GM18519 (cell line): ENCODE measurements around the gene SLX4IP.

Experiments used
- ATAC-seq: cut with Tn5 transposase; IDR thresholded peaks from one replicate; pipeline ENCODE4 v1.9.1; 2021; ENCODE audit warnings: mild to moderate bottlenecking, moderate library complexity; ENCODE audit not compliant: unreplicated experiment, low FRiP score

The SLX4IP gene

DNA sequence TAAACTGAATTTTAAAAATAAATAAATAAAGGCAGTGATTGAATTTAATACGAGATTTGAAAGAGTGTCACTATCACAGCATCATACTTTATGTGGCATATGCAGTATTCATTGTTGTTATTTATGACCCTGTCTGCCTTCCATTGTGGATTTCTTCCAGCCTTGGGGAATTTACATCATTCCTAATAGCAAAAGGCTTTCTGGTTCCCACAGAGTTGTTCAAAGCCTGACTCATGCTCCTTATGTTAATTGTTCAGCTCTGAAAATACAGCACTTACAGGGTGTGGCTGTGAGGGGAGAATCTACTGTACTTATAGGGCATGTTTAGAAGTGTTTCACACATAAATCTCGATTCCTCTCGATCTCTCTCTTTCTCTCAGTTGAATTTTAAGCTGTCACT, 184.3 kb downstream of the SLX4IP start:
- ATAC-seq: no peak

DNA sequence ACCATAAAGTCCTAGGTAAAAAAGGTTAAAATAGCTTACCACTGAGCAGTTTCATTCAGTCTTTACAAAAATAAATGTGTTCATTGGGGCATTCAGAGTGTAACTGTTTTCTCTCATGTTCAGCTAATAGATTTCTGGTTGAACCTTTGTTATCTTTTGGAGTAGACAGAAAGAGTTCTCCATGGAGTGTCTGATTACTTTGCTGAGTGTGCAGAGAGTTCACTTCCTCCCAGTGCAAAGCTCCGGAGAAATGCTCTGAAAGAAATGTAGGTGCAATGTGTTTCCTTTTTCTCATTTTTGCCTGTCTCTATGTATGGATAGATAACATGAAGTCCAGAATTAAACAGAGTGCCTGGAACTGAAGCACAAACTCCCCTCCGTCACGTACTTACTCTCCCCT, 186.0 kb downstream of the SLX4IP start:
- ATAC-seq: no peak

DNA sequence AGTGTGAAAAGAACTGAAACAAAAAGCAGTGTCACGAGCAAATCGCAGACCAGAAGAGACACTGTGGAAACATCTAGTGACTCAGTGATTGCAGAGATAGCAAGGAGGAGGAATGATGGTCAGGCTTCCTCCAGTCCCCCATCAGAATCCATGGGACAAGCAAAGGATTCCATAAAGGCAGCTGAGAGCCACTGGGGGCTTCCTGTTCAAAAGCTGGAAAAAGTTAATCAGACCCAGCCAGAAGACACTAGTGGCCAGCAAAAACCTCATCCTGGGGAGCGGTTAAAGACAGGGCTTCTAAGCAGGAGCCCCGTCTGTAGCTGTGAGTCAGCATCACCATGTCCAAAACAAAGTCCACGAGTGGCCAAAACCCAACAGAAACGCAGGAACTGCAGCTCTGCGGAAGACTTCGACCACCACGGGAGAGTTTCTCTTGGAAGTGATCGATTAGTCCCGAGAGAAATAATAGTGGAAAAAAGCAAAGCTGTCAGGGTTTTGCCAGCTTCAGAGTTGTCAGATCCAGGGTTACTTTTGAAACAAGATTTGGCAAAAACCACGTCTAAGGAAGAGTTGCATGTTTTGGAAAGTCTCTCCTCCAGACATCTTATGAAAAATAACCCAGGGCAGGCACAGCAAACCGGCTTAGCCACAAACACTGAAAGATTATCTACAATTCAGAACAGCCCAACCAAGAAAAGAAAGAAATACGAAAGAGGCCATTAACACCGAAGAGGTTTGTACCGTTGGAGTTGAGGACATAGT, 187.7 kb downstream of the SLX4IP start:
- ATAC-seq: no peak

DNA sequence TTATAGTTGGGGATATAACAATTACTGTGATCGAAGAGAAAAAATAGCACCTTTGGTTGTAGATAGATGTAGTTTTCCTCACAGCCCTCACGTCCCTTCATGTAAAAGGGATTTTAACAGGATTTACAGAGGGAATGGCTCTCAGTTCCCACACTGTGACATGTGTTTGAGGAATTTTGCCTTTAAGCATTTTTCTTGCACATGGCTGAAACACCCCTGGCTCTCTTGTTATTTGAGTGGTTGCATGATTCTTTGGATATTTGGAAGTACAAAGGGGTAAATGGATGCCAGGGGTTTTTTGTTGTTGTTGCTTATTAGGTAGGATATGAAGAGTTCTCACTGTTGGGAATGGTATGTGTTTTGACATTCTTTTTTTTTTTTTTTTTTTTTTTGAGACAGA, 190.5 kb downstream of the SLX4IP start:
- ATAC-seq: no peak

DNA sequence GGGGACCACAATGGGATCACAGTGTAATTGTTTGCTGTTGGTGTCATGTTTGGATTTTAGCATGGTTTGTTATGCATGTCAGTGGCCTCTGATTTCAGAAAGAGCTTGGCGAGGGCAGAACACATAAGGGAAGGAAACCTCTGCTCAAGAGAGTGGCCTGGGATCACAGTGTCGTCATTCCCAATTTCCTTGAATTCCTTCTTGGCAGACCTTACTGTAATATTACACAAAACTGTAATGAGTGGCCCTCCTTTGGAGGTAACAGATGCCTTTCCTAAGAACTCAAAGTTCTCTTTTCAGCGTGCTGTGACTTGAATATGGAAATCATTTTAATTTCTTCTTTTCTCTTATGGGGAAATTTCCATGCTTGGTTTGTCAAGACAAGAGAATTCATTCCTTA, 191.8 kb downstream of the SLX4IP start:
- ATAC-seq: no peak

DNA sequence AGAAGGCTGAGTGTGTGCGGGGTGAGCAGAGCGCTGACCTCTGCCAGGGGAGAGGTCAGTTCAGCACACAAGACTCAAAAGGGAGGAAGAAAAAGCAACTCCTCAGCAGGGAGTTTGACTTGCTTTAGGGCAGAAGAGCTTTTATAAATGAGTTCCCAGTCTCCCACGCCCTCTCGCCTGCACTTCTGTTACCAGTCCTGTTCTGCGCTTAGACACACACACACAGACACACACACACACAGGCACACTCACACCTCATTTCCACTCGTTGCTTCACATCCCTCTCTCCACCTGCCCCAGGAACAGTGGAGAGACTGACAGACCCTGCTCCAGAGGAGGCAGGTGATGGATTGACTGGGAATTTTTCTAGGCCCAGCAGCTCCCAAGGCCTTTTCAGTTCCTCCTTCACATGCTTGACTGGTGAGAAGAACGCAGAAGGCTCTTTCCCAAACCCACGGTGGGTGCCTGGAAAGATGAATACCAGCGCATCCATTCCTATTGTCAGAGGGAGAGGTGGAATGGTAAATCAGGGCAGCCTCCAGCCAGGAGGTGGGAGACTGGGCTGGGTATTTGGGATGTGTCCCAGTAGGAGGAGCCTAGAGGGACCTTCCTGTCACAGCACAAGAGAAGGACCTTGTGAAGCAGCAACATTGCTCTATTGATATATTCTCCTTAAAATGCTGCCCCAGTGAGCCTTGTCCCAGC, 195.0 kb downstream of the SLX4IP start:
- ATAC-seq: no peak

DNA sequence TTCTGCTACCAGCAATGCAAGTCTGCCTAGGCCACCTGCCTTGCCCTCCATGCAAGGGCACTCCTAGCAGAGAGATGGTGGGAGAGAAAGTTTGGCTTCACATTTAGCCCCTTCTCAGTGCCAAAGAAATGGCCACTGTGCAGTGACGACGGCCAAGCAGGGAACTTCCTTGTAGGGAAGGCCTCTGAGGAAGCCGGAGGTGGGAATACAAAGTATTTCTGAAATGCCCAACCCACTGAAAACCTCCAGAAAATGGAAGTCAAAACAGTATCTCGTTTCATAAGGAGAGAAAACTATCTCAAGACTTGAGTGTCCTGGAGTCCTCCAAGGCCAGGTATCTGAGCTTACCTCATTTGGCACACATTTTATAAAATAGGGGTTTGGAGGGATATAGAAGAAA, 196.0 kb downstream of the SLX4IP start:
- ATAC-seq: no peak

DNA sequence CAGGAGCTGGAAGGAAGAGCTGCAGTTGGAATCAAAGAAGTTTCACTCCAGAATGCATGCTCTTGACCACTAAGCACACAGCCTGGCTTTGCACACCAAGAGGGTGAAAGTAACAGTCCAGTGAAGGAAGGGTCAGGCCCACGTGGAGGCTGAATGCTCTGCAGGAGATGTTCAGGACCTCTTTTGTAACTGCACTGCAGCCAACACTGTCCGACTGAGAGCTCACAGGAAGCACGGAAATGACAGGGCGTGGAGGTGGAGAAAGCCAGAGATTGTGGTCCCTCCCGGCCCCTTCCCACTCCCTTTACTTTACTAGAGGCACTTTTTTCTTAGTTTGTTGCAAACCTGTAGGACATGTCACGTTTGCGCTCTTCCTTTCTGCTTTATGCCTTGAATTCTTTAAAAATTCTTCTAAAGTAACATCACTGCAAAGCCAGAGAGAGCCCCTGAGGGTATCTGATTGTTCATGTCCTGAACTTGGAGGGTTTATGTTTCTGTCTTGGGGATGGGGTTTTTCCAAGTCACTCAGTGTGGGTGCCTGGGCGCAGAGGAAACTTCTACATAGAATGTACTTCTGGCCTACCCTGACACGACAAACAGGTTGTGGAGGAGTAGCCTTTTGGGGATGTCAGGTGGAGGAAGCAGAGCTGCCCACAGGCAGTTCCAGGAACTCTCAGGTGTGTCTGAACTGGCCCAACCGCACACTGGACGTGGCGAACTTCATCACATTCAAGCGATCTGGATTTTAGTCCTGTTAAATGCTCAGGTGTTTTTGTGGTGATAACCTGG, 197.8 kb downstream of the SLX4IP start:
- ATAC-seq: no peak

DNA sequence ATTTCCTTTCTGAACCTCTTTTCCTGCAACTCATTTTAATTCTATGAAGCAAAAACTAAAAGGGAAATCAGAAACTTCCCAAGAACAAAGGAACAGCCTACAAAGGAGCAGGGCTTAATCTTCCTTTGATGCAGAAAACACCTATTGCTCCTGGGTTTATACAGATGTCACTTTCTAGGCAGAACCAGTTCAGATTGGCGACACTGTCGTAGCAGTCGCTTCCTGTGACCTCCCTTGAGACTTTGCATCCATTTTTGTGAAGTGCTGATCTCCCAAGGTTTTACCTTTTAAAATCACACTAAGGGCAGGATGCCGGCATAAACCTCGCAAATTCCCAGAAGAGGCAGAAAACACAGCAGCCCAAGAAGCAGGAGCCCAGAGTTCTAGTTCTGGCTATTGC, 198.6 kb downstream of the SLX4IP start:
- ATAC-seq: no peak

DNA sequence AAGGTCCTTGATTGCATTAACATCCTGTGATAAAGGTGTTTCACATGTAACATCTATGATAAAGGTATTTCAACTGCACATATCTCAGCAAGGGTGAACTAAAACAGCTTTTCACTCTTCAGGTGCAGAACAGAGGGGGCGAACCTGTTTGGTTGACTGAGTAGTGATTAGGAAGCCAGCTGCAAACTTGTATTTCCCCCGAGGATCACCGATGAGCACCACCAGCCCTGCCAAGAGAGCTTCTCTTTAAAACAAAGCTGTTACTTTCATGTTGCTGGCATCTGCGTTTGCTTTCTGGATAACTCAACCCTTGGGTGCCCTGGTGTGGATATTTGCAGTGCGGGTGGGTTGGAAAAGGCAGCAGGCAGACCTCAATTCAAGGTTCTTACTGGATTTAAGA, 199.1 kb downstream of the SLX4IP start:
- no peak for ATAC-seq

DNA sequence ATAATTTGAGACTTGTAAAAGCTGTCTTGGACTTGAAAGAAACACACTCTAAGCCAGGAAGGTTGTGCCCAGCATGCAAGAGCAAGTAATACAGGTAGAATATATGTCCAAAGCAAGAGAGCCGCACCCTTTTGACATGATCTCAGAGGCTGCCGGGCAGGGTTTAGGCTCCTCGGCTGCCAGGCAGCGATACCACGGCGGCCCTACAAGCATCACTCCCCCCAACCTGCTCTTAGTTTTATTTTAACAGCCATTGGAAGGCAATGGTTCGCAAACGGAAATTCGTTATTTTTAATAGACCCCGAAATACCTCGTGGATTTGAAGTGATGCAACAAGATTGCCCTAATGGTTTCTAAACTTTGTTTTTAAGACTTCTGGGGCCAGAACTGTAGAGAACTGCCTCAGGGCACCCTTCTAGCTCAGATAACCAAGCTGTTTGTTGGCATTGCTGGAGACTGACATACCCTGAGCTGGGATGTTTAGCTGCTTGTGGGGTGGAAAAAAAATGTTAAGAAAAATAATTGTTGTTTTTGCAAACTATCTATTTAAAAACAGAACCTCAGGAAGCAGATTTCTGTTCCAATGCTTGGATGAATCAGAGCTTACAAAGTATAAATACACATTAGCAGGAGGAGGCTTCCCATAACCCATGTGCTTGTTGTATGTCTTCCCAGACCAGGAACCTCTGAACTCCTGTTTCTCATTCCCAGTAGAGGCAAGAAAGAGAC, 199.7 kb downstream of the SLX4IP start:
- no peak for ATAC-seq

DNA sequence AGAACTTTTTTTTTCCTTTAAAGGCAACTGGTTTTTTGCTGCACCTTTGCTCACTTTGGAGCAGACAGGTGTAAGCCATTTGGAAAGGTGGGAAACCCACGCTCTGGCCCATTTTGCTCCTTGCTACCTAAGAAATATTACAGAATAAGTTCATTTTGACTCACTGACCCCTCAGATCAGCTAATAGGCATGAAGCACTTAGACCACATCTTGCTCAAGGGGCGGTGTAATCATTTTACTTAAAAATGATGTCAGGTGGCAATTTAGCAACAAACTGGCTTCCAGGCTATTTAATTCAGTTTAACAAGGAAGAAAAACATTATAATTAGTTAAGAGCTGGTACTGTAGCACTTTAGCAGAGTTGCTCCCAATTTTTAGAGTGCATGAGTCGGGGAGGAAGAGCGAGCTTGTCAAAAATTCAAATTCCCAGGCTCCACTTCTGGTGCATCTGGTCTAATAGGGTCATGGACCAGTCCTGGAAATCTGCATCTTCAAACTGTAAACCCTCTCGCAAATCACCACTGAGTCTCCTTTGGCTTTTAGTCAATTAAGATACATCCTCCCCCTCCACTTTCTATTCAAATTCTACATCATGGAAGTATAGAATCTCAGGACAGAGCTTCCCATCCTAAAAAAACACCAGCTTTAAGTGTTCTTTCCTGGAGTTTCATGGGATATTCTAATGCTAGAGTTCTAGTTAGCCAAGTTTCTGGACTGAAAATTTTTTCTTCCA, 200.5 kb downstream of the SLX4IP start:
- no peak for ATAC-seq

DNA sequence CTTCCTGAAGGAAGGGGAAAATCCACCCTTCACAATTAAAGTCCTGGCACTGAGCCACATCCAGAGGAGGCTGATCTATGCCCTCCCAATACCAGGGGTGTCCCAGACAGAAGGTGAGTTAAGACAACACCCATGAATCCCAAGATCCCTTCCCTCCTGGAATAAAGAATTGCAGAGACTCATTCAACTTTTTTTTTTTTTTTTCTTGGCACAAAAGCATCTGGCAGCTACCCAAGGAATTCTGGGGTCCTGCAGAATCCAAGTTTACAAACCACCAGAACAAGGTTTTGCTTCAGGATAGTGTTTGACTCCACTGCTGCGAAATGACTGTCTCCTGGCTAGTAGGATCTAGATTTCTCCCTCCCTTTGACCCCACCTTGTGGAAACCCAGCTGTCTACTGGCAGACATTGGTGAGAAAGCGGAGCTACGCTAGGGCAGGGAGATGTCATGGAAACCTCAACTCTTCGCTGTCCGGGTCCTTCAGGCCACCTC, 201.3 kb downstream of the SLX4IP start:
- ATAC-seq: no peak

DNA sequence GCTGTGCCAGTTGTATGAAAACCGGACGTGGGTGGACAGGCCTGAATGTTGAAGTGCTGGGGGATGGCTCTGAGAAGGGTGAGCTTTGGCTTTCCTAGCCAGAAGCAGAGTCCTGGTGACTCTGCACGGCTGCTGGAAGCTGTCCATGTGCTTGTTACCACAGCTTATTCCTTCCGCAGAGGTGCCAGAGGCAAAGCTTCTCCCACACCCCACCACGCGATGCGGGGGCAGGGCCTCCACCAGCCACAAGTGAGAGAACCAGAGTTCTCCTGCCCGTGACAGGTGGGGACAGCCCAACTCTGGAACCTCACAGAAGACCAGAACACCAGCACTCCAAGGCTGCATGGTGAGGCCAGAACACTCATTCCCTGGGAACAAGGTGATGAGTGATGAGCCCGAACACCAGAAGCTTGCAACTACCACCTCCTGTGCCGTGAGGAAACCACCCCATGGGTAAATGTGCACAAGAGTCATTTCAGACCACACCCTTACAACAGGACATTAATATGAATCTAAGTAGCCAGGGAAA, 202.0 kb downstream of the SLX4IP start:
- ATAC-seq: no peak

DNA sequence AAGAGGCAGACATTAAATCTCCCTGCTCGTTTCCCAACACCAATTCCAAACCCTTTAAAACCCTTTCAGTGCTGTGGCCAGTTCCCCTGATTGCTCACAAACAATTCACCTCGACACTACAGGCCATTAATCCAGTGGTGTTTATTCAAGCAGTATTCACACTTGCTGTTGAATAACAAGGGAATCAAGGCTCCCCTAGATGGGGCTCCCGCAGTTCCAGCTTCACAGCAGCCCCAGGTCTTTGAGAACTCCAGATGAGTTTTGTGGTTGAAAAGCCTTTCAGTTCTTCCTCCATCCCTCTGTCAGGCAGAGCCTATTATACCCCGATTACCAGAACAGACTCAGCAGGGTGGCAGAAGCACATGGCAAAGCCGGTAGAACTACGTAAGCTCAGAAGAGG, 202.5 kb downstream of the SLX4IP start:
- no peak for ATAC-seq

DNA sequence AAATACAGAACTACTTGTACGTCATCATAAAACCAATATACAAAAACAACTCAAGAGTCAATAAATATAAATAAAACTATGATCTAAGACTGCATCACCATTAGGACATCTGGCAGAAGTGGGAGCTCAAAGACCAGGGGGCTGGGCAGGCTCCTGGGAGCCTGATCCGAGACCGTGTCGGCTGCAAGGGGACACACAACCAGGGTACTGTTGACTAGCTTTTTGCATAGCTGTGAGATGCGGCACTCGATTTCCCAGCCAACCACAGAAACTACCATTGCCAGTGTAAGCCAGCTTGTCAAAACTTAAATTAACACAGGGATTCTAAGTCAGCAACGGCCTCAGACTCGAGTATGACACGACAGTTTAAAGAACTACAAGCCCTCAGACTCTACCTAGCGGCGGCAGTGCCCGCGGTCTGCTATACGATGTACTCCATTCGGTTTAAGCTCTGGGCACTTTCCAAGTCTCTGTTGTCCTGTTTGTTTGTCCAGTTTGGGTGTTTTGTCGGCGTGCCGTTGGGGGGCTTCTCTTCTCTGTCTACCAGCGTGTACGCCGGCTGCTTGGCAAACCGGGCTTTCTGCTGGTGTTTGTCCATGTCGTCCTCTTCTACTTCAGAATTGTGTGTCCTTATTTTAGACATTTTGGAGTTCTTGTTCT, 204.1 kb downstream of the SLX4IP start:
- no peak for ATAC-seq

DNA sequence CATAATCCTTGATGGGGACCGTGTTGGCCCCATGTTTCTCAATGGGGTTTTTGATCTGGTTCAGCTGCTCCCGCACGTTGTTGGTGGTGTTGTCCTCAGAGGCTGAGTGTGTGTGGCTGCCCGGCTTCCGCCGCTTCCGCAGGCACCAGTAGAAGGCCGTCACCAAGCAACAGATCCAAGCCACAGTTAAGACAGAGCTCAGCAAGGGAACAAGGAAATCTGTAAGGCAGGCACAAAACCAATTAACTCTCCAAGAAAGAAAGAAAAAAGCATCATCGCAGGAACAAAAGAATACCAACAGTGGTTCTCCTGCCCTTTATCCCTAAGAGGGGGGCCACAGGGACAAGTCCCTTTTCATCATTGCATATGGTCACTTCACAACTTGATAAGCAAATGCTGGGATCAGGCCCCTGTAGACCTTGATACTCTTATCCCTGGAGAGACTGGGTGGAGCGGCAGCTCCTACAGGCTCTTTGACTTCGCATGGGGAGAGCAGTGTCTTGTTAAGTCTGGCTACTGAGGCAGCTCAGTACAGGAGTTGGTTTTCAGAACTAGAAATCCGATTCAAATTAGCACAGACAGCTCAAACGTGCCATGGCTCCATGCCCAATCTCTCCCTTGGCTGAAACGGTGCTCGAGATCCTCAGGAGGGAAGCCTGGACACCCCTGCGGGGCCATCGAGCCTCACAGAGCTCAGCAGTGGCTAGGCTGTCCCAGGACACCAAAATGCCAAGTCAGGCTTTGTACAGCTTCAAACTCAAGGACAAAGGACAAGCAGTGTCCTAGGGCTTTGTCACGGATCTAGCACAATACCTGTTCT, 204.8 kb downstream of the SLX4IP start:
- no peak for ATAC-seq

DNA sequence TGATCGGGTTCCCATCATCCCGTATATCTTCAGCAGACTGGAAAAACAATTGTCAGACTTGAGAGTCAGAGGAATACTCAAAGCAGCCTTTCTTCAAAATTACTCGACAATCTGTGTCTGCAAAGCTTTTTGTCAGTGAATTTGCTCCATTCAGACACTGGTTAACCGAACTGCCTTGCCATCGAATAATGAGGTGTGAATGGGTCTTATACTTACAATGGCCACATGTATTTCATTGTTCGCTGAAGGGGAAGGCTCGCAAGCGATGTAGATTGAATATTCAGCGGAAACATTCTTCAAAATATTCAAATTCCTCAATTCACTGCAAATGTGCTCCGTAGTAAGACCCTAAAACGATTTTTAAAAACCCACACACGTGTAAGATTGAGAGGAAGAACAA, 205.8 kb downstream of the SLX4IP start:
- no peak for ATAC-seq
